Retina (tissue), 1 donor: ENCODE data around the gene CBR1.
"Not testable (repeated sequence)": the region's sequence is repeated elsewhere in the genome, so short reads cannot be mapped to it uniquely, and the experiment has no call there.

Source experiments
- DNase-seq: peaks from one replicate; pipeline ENCODE4 v3.0.0-alpha.2; 2016

CBR1 gene

GRCh38 chr21:36082237-36082664 is 12.4 kb downstream of the CBR1 start:
- DNase-seq = no peak

- no peak for DNase-seq
Observed at GRCh38 chr21:36087362-36088138, 17.7 kb downstream of the CBR1 start.

DNA sequence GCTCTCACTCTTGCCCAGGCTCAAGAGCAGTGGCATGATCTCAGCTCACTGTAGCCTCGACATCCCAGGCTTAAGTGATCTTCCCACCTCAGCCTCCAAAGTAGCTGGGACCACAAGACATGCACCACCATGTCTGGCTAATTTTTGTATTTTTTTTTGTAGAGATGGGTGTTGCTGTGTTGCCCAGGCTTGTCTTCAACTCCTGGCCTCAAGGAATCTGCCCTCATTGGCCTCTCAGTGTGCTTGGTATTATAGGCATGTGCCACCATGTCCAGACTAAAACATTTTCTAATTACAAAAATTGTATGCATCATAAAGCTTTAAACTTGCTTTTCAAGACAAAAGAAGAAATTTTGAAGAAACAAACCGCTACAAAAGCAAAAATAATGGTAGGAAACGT is 20.1 kb downstream of the CBR1 start:
- no peak for DNase-seq

DNA sequence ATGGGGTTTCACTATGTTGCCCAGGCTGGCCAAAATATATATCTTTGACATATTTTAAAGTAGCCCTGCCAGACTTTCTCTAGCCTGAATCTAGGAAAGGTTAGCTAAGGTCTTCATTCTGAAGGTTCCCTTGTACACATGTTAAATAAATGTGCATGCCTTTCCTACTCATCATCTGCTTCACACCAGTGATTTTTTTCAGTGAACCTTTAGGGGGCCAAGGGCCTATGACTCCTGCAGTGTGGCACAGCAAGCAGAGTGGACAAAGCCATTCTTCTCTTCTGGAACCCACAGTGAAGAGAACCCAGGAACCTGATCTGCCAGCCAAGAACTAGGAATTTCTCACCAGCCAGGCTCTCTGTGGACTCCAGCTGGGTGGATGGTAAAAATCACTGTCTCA is 22.9 kb downstream of the CBR1 start:
- no peak for DNase-seq

DNA sequence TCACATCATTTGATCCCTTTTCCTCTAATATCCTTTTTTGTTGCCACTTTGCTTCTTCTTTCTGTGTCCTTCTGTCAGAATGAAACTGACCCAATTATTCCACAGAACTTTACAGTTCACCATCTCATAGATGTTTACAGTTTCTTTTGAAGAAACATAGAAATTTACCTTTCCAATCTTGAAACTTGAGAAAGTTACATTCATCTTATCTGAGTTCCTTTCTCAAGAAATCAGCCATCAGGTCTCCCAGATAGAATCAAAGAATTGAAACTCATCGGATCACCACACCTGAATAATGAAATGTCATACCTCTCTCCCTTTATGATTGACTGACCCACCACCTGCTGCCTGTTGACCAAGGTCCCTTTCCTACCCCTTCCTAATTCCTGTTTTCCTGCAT is 23.7 kb downstream of the CBR1 start:
- DNase-seq = no peak

- DNase-seq = no peak
Observed at GRCh38 chr21:36096398-36097290, 26.8 kb downstream of the CBR1 start.

DNA sequence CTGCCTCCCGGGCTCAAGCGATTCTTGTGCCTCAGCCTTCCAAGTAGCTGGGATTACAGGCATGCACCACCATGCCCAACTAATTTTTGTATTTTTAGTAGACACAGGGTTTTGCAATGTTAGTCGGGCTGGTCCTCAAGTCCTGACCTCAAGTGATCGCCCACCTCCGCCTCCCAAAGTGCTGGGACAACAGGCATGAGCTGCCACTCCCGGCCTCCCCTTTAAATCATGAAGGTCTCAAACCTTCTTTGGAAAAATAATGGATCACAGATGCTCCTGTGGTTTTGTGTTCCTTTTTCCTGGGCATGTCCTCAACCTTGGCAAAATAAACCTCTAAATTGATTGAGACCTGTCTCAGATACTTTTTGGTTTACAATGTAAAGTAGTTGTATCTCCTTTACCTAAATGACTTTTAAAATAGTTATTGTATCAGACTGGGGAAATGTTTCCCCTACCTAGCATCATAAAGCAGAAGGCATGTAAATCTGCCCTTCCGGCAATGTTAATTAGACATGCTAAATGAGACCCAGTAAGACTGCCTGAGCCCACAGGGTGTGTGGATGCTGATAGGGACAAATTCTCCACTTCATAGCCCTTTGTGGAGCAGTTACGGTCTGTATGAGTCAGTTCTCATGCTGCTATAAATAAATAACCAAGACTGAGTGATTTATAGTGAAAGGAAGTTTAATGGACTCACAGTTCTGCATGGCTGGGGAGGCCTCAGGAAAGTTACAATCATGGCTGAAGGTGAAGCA is 27.8 kb downstream of the CBR1 start:
- no peak for DNase-seq

GRCh38 chr21:36098182-36098532 is 28.3 kb downstream of the CBR1 start:
- DNase-seq = no peak

- no peak for DNase-seq
Observed at GRCh38 chr21:36099000-36099399, 29.2 kb downstream of the CBR1 start.

DNA sequence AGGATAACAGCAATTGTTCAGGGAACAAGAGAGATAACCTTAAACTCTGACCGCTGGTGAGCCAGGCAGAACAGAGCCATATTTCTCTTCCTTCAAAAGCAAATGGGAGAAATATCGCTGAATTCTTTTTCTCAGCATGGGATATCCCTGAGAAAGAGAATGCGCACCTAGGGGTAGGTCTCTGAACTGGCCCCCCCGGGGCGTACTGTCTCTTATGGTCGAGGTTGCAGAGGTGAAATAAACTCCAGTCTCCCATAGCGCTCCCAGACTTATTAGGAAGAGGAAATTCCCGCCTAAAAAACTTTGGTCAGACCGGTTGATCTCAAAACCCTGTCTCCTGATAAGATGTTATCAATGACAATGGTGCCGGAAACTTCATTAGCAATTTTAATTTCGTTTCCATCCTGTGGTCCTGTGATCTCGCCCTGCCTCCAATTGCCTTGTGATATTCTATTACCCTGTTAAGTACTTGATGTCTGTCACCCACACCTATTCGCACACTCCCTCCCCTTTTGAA is 29.9 kb downstream of the CBR1 start:
- DNase-seq = not testable (repeated sequence)

- DNase-seq = no peak
Observed at GRCh38 chr21:36100971-36101641, 31.3 kb downstream of the CBR1 start.

- DNase-seq = no peak
Observed at GRCh38 chr21:36103434-36103833, 33.6 kb downstream of the CBR1 start.

GRCh38 chr21:36104317-36105300 is 34.8 kb downstream of the CBR1 start:
- peak; percentile 67 for DNase-seq

DNA sequence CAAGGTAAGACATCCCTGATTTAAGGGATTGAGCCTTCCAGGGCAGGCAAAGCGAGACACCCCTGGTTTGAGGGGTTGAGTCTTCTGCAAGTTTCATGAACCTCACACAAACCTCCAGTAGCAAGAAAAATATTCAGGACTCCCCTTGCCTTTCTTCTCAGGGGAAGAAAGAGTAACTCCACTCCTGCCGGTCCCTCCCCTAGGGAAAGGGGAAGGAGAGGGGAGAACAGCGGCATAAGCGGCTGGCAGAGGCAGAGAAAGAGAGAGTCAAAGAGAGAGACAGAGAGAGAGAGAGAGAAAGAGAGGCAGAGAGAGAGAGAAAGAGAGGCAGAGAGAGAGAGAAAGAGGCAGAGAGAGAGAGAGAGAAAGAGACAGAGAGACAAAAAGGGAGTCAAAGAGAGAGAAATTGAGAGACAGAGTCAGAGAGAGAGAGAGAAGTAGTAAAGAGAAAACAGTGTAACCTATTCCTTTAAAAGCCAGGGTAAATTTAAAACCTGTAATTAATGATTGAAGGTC is 35.6 kb downstream of the CBR1 start:
- no peak for DNase-seq

DNA sequence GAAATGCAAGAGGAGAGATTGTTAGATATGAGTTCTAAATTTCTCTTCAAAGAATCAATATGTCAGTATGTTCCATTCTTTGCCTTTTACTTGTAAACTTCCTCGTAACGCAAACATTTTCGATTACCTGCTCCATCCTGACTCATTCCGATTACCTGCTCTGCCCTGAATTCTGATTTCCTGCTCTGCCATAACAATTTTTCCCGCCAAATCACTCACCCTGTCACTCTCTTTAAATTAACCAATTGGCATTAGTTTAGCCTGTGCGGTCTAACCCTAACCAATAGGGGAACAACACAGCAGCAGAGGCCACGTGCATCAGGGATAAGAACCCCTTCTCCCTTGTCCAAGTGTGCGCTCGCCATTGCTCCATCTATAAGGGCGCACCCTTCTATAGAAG is 40.0 kb downstream of the CBR1 start:
- DNase-seq = no peak

DNA sequence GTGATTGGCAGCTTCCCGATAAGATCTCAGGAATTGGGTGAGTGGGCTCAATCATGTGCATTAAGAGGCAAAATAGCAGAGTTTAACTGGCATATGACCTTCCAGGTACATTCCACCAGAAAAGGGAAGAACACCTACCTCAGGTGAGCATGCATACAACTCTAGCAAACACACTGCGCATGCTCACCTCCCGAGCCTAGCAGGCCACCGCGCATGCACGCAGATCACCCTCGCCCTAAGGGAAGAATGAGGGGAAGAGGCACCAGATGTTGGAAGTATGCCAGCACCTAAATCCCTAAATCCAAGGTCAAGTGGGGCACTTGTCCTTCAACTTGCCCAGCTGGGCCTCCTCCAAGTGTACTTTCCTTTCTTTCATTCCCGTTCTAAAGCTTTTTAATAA is 41.4 kb downstream of the CBR1 start:
- DNase-seq = no peak

DNA sequence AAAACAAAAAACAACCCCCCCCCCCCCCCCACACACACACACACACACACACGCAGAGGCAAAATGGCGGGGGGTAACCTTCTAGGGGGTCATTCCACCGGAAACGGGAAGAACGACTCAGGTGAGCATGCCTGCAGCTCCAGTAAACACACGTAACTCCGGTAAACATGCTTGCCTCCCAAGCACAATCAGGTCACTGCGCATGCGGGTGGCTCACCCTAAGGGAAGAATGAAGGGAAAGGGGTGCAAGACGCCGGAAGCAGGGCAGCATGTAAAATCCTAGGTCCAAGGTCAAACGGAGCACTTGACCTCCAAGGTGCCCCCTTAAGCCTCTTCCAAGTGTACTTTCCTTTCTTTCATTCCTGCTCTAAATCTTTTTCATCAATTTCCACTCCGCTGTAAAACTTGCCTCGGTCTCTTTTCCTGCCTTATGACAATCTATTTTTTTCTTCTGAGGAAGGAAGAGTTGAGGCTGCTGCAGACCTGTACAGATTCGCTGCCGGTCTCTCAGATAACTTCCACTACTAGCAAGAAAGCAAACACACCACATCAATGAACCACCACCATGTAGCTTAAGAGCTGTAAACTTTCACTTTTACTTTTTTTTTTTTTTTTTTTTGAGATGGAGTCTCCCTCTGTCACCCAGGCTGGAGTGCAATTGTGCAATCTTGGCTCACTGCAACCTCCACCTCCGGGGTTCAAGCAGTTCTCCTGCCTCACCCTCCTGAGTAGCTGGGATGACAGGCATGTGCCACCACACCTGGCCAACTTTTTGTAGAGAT is 44.0 kb downstream of the CBR1 start:
- DNase-seq = no peak

DNA sequence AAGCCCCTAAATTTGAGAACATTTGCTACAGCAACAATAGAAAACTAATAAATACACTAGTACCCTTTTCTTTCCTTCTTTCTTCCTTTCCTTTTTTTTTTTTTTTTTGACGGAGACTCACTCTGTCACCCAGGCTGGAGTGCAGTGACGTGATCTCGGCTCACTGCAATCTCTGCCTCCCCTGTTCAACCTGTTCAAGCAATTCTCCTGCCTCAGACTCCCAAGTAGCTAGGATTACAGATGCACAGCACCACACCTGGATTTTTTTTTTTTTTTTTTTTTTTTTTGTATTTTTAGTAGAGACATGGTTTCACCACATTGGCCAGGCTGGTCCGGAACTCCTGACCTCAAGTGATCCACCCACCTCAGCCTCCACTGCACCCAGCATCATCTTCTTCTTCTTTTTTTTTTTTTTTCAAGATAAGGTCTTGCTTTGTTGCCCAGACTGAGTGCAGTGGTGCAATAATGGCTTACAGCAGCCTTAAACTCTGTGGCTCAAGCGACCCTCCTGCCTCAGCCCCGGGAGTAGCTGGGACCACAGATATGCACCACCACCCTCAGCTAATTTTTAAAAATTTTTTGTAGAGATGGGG is 45.4 kb downstream of the CBR1 start:
- DNase-seq = no peak

DNA sequence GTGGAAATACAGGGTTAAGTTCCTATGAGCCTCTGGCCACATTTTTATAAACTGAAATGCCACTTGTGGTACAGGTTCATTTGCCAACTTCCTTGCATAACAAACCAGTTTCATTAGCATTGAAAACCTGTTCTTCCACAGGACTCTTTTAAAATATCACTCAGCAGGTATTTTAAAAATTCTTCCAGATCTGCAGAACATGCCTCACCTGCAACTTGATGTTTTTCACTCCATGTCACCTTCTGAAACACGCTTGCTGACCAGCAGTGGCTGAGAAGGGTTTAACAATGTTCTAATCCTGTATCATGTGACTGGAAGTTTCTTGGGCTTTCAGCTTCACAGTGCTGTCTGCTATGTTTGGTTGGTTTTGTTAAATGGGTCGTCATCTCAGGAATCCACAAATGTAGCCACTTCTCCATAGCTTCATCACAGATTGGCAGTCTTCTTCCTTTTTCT is 47.5 kb downstream of the CBR1 start:
- DNase-seq = no peak
